GM12874 (cell line): ENCODE measurements around the gene OR6K6.

Source experiments
- CTCF ChIP-seq: IDR thresholded peaks from 2 replicates; pipeline ENCODE4 v1.5.1; 2011; ENCODE audit warnings: low read depth, mild to moderate bottlenecking, control low read depth, low read length, moderate library complexity; ENCODE audit not compliant: insufficient read depth

Gene OR6K6

GRCh38 chr1:158754420-158754819, at the start of gene OR6K6:
Gene OR6K6 (plus strand): TSS chr1:158754720. CDS start chr1:158754888, 168 bp downstream.
- no peak for TF ChIP-seq CTCF

GRCh38 chr1:158706096-158706495, 48.4 kb upstream of the OR6K6 start:
- TF ChIP-seq CTCF: no peak

- TF ChIP-seq CTCF: no peak
These were observed 43.4 kb upstream of the OR6K6 start for GRCh38 chr1:158711098-158711497.

GRCh38 chr1:158714754-158715153, 39.8 kb upstream of the OR6K6 start:
- TF ChIP-seq CTCF: no peak

- TF ChIP-seq CTCF: no peak
These were observed 38.2 kb upstream of the OR6K6 start for GRCh38 chr1:158716335-158716734.

- no peak for TF ChIP-seq CTCF
These were observed 37.2 kb upstream of the OR6K6 start for GRCh38 chr1:158717344-158717743.

- no peak for TF ChIP-seq CTCF
These were observed 34.9 kb upstream of the OR6K6 start for GRCh38 chr1:158719664-158720063.

GRCh38 chr1:158720620-158721019, 33.9 kb upstream of the OR6K6 start, which contains the start of gene OR6K3:
Gene OR6K3 (minus strand): TSS chr1:158720720. CDS start chr1:158718115, 2,605 bp downstream.
- no peak for TF ChIP-seq CTCF
